ENCODE results near the gene ATP1B2.

The ATP1B2 gene

DNA sequence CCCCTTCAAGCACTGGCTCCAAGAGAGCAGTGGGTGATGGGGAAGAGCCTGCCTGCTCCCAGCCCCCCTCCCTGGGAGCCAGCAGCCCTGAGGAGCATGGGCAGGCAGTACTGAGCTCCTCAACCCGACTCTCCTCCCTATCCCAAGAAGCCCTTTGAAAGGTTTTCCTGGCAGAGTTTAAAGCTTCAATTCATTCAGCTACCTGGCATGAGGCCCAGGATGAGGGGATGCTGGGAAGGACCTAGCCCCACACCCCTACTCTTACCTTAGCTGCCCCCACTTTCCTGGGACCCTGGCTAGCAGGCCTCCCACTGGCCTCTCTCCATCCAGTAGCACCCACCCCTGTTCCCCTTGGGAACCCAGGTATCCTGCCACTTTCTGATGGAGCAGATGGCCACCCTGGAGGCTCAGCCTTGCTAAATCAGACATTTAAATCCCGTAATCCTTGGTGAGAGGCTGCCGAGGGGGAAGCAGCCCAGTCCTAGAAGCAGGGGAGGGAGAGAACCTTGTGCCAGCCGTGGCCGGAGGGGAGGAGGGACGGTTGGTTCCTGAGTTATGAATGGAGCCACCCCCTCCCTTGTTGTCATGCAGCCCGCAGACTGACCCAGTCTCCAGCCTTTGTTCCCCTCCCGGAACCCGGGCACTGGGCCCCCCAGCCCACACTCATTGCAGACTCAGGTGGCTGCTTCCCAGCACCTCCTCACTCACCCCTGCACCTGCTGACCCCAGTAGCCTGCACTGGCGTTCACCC lies 17.1 kb downstream of the ATP1B2 start:
- Histone ChIP-seq H3K79me2 (ENCODE audit: insufficient read depth, low read length) (no peaks in the 10 kb centered on the region), H2AFZ (ENCODE audit: low read length) (no peak overlapping the region), H3K4me2 (ENCODE audit: low read length) (no peak overlapping the region), H3F3A (ENCODE audit: insufficient read depth, low read length) (no peaks in the 10 kb centered on the region), H3K27ac (ENCODE audit: low read depth, low read length, poor library complexity, severe bottlenecking) (no peak overlapping the region), H3K27me3 (ENCODE audit: insufficient read depth, low read length) (no peaks in the 10 kb centered on the region), H3K4me1 (ENCODE audit: insufficient read depth, low read length, severe bottlenecking) (no peaks in the 10 kb centered on the region), H4K20me1 (ENCODE audit: insufficient read depth, low read length) (no peaks in the 10 kb centered on the region), H3K9ac (ENCODE audit: low read length) (no peak overlapping the region), H3K4me3 (ENCODE audit: low read depth, low read length, poor library complexity, severe bottlenecking) (no peak overlapping the region), H3K9me3 (ENCODE audit: low read length) (no peaks in the 10 kb centered on the region), H3K9me2 (ENCODE audit: low read depth, low read length) (no peaks in the 10 kb centered on the region), H3K36me3 (ENCODE audit: insufficient read depth, low read length) (peaks cover 64% of the 10 kb centered on the region)
- no peak for TF ChIP-seq EZH2 (IDR thresholded peaks at IDR 0.05; ENCODE audit: borderline replicate concordance, low read length)
- TF ChIP-seq, protein P1, sequence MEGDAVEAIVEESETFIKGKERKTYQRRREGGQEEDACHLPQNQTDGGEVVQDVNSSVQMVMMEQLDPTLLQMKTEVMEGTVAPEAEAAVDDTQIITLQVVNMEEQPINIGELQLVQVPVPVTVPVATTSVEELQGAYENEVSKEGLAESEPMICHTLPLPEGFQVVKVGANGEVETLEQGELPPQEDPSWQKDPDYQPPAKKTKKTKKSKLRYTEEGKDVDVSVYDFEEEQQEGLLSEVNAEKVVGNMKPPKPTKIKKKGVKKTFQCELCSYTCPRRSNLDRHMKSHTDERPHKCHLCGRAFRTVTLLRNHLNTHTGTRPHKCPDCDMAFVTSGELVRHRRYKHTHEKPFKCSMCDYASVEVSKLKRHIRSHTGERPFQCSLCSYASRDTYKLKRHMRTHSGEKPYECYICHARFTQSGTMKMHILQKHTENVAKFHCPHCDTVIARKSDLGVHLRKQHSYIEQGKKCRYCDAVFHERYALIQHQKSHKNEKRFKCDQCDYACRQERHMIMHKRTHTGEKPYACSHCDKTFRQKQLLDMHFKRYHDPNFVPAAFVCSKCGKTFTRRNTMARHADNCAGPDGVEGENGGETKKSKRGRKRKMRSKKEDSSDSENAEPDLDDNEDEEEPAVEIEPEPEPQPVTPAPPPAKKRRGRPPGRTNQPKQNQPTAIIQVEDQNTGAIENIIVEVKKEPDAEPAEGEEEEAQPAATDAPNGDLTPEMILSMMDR (IDR thresholded peaks at IDR 0.05; ENCODE audit: low read length), result no peak

DNA sequence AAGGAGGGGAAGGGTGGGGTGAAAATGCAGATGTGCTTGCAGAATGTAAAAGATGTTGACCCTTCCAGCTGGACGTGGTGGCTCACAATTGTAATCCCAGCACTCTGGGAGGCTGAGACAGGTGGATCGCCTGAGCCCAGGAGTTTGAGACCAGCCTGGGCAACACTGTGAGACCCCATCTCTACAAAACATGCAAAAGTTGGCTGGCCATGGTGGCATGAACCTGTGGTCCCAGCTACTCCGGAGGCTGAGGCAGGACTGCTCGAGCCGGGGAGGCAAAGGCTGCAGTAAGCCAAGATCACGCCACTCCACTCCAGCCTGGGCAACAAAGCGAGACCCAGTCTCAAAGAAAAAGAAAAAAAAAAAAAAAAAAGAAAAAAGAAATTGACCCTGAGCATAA lies 17.8 kb downstream of the ATP1B2 start:
- H2AFZ ChIP-seq (ENCODE audit: low read length), result no peak overlapping the region
- no peak overlapping the region for H3K4me2 ChIP-seq (ENCODE audit: low read length)
- no peaks in the 10 kb centered on the region for H3K9me2 ChIP-seq (ENCODE audit: low read depth, low read length)
- no peaks in the 10 kb centered on the region for H3K4me1 ChIP-seq (ENCODE audit: insufficient read depth, low read length, severe bottlenecking)
- peaks cover 71% of the 10 kb centered on the region for H3K36me3 ChIP-seq (ENCODE audit: insufficient read depth, low read length)
- no peak for TF ChIP-seq EZH2 (IDR thresholded peaks at IDR 0.05; ENCODE audit: borderline replicate concordance, low read length)
- TF ChIP-seq, protein P1 (IDR thresholded peaks at IDR 0.05; ENCODE audit: low read length), result no peak
- no peak overlapping the region for H3K27ac ChIP-seq (ENCODE audit: low read depth, low read length, poor library complexity, severe bottlenecking)
- no peaks in the 10 kb centered on the region for H3K27me3 ChIP-seq (ENCODE audit: insufficient read depth, low read length)
- no peak overlapping the region for H3K9ac ChIP-seq (ENCODE audit: low read length)
- no peaks in the 10 kb centered on the region for H4K20me1 ChIP-seq (ENCODE audit: insufficient read depth, low read length)
- H3K4me3 ChIP-seq (ENCODE audit: low read depth, low read length, poor library complexity, severe bottlenecking), result no peak overlapping the region
- H3F3A ChIP-seq (ENCODE audit: insufficient read depth, low read length), result no peaks in the 10 kb centered on the region
- H3K9me3 ChIP-seq (ENCODE audit: low read length), result no peaks in the 10 kb centered on the region
- H3K79me2 ChIP-seq (ENCODE audit: insufficient read depth, low read length), result no peaks in the 10 kb centered on the region

DNA sequence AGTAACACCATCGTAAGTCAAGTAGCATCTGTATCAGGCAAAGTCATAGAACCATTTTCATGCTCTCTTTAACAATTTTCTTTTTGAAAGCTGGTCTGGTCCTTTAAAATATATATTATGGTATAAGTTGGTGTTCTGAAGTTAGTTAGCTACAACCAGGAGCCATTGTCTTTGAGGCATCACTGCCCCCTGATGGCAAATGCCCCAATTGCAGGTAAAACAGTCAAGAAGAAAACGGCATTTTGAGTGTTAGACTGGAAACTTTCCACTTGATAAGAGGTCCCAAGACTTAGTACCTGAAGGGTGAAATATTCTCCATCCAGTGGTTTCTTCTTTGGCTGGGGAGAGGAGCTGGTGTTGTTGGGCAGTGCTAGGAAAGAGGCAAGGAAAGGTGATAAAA lies 22.5 kb downstream of the ATP1B2 start:
- H3K79me2 ChIP-seq (ENCODE audit: insufficient read depth, low read length), result no peaks in the 10 kb centered on the region
- H3K9me3 ChIP-seq (ENCODE audit: low read length), result peaks cover 4% of the 10 kb centered on the region; the same call in 1 of the 2 replicates
- H3K4me1 ChIP-seq (ENCODE audit: insufficient read depth, low read length, severe bottlenecking), result no peaks in the 10 kb centered on the region
- H3K36me3 ChIP-seq (ENCODE audit: insufficient read depth, low read length), result peaks cover 87% of the 10 kb centered on the region
- no peaks in the 10 kb centered on the region for H3K27me3 ChIP-seq (ENCODE audit: insufficient read depth, low read length)
- TF ChIP-seq, protein P1 (IDR thresholded peaks at IDR 0.05; ENCODE audit: low read length), result peak; percentile 61
- no peak for TF ChIP-seq EZH2 (IDR thresholded peaks at IDR 0.05; ENCODE audit: borderline replicate concordance, low read length)
- no peak overlapping the region for H3K4me3 ChIP-seq (ENCODE audit: low read depth, low read length, poor library complexity, severe bottlenecking)
- no peaks in the 10 kb centered on the region for H3F3A ChIP-seq (ENCODE audit: insufficient read depth, low read length)
- no peak overlapping the region for H3K27ac ChIP-seq (ENCODE audit: low read depth, low read length, poor library complexity, severe bottlenecking)
- no peak overlapping the region for H2AFZ ChIP-seq (ENCODE audit: low read length)
- no peak overlapping the region for H3K9ac ChIP-seq (ENCODE audit: low read length)
- H3K9me2 ChIP-seq (ENCODE audit: low read depth, low read length), result no peaks in the 10 kb centered on the region
- no peaks in the 10 kb centered on the region for H4K20me1 ChIP-seq (ENCODE audit: insufficient read depth, low read length)
- no peak overlapping the region for H3K4me2 ChIP-seq (ENCODE audit: low read length)
